Hair follicular keratinocyte (primary cell): ENCODE results near the gene ADIPOR2. TPM values are rescaled to one million over a fixed set of nuclear protein-coding genes. Genes with fewer than 3 reads are reported as not detected.

Experiments
- total RNA-seq: library from RNA; depleted of rRNA; stranded (reverse); fragments of >200 nt; gene quantifications from 2 replicates; pipeline ENCODE4 v1.2.3, GENCODE V29; 2015

ADIPOR2 gene, protein sequence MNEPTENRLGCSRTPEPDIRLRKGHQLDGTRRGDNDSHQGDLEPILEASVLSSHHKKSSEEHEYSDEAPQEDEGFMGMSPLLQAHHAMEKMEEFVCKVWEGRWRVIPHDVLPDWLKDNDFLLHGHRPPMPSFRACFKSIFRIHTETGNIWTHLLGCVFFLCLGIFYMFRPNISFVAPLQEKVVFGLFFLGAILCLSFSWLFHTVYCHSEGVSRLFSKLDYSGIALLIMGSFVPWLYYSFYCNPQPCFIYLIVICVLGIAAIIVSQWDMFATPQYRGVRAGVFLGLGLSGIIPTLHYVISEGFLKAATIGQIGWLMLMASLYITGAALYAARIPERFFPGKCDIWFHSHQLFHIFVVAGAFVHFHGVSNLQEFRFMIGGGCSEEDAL
- 24.2 and 29.8 TPM in 2 replicates for total RNA-seq

GRCh38 chr12:1690578-1691122, at the start of gene ADIPOR2:
Gene ADIPOR2, plus strand, starts transcription at chr12:1691070. Its CDS starts 63,274 bp downstream, at chr12:1754344.

DNA sequence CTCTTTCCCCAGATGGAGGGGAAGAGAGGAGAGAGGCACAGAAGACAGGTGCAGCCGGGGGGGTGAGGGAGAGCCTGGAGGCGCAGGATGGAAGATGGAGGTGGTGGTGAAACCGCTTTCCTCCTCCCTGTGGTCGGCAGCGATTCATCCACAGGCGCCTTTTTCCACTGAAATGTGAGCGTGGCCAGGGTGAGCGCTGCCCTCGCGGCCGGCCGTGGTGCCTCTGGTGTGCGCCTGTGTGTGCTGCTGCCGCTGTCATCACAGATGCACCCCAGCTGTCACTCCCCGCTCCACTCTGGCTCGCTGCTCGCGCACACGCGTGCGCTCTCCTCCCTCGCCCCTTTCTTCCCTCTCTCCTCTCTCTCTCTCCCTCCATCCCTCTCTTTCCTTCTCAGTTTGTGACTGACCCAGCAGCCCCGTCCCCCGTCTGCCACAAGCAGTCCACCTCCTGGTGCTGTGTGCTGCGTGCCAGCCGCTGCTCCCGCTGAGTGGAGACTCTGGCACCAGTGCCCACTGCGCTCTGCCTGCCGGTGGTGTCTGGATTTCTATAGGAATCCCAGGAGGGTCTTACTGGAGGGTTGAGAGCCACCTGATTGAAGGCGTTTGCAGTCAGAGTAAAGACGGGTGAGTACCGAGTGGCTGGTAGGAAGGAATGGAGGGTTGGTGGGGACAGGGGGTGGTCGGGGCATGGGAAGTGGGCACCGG, 129.5 kb downstream of the ADIPOR2 start, which contains the start of gene LRTM2:
LRTM2 (plus strand) TSS at position 375 of the 705 bp plus-strand sequence. CDS start 7,584 bp downstream, outside the sequence.

Other genes with a start within 250 kb of the ADIPOR2 start
- gene FBXL14, start 96.5 kb upstream of the ADIPOR2 start, total RNA-seq = 6.0 and 6.1 TPM in 2 replicates
- gene WNT5B, start 61.8 kb upstream of the ADIPOR2 start, total RNA-seq = 19.9 and 24.6 TPM in 2 replicates
- gene LRTM2, start 129.5 kb downstream of the ADIPOR2 start, total RNA-seq = not detected in 2 replicates
- 0.16 TPM in 1 of 2 replicates, not detected in the other for gene CACNA2D4, start 227.6 kb downstream of the ADIPOR2 start, total RNA-seq